HUDEP-2 (cell line): ENCODE measurements around the gene FAM20A.

ENCODE experiments used
- DNase-seq, 76 experiments: peaks; one replicate each; lab custom pipeline; 2025; ENCODE audit not compliant: unreplicated experiment in 76 of 76; lab: John Stamatoyannopoulos, UW

The FAM20A gene

GRCh38 chr17:68570526-68570925, 30.6 kb downstream of the FAM20A start:
- DNase-seq, result no peak

- no peak for DNase-seq
Measured at GRCh38 chr17:68569346-68569745, 31.8 kb downstream of the FAM20A start.

DNA sequence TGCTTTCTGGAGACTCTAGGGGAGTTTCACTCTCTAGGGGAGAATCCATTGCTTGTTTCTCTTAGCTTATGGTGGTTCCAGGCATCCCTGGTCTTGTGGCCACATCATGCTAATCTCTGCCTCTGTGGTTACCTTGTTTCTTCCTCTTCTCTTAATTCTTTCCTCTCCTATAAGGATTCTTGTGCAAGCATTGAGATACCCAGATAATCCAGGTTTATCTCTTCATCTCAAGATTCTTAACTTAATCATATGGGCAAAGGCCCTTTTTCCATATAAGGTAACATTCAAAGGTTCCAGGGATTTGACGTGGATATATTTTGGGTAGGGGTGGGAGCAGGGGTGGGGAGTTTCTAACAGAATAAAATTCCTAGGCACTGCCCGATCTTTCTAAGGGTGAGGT, 32.6 kb downstream of the FAM20A start:
- no peak for DNase-seq

GRCh38 chr17:68567581-68567980, 33.6 kb downstream of the FAM20A start:
- DNase-seq, result no peak

- DNase-seq, result no peak
Measured at GRCh38 chr17:68567035-68567434, 34.1 kb downstream of the FAM20A start.

DNA sequence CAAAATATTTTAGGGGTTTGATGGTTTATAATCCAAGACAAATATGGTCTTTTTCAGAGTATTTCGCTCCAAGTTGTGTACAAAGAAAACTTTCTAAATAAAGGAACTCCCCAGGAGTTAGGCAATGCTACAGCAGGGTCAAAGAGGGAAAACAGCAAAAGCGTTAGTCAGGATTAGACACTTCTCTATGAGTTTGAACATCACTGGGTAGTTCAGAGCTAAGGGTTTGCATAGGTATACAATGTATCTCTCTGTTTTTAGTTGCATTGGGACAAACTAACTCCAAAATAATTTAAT, 34.8 kb downstream of the FAM20A start:
- DNase-seq, result no peak

DNA sequence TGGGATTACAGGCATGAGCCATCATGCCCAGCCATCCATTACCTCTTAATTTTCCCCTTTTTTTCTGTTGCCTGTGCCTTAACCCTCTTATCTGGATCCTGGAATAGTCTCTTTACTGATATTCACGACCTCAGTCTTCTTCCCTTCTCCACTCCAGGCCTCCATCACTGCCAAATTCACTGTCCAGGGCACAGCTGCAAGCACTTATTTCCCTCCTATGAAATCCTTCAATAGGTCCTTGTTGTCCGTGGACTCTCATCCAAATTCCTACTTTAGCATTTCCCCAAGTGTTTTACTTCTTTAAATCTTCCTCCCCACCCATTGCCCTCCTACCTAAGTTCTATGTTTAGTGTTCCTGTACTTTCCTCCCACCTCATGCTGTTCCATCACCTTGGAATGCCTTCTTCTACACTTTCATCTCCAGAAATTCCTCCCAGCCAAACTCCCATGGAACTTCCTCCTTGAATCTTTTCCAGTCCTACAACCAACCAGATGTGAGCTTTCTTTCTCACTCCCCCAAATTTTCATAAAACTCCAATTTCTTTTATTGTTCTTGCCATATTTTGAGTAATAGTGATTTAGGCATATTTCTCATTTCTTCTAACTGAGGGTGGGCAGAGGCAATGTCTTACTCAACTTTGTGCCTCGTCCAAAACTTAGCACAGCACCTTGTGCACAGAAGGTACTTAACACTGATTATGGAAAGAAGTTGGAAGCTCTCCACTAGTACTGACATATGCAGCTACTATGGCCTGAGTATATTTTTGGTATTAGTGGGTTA, 35.3 kb downstream of the FAM20A start:
- DNase-seq, result no peak

DNA sequence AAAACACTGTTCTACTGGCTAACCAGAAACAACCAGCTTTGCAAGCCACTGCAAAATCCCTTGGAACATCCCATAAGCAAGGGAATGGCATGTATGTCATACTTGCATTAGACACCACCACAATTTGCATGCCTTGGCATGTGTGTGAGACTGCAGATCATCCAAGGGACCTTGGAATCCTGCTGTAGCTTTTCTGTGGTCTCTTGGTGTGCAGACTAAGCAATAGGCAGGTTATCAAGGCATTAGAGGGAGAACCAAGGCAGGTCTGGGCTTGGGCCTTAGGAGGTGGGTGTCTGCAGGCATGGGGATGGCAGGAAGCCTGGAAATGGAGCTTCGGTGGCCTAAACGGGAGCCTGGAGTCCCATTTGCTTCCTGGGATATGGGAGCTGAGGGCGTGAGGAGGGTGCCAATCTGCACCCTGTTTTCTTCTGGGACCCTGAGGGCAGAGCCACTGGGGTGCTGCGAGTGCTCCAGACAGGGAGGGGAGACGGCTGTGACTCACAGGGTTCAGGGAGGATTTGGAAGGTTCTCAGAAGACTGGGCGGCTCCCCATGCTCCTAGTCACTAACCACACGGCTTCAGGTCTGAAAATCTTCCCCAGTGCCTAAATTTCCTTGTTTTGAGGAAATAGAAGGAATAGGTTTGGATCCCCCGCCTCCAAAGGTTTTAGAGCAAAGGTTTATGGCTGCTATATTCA, 36.6 kb downstream of the FAM20A start:
- no peak for DNase-seq

DNA sequence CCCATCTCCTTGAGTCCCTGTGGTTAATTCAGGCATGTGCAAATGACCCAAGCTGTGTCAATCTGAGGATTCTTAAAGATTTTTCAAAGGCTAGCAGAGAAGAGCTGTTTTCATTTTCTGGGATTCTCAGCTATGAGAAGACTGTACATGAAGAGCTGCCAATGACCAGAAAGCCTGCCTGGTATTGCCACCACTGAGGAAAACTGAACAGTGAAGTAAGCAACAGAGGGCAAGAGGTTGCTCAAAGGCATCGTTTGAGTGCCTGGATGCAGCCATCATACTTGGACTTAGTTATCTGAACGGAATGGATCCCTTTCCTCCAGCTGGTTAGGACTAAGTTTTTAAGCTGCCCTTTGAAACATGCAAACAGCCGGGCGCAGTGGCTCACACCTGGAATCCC, 38.4 kb downstream of the FAM20A start:
- no peak for DNase-seq

DNA sequence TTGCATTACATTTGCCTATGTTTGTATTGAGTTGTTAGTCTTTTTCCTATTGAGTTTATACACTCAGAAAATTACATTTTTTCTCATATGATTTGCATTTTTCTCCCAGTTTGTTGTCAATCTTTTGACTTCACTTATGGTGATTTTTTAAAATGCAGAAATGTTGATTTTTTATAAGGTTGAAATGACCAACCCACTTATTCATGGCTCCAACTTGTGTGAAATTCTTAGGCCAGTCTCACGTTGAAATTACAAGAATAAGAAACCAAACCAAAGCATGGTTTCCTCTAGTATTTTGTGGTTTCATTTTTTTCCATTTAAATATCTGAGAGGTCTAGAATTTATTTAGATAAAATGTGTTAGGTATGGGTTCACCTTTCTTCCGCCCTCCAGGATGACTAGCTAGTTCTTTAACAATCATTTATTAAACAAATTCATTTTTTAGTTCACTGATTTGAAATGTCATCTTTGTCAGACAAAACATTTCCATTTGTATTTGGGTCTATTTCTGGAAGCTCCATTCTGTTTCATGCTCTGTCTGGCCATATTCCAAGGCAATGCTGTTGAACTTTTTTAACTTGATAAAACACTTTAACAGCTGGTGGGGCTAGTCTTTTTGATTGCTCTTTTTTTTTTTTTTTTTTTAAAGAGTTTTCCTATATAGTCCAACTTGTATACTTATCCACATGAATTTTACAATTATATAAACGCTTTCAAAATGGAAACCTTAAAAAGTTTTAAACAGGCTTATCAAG, 40.0 kb downstream of the FAM20A start:
- DNase-seq, result no peak

- DNase-seq, result no peak
Measured at GRCh38 chr17:68559316-68559715, 41.9 kb downstream of the FAM20A start.

GRCh38 chr17:68556551-68556950, 44.6 kb downstream of the FAM20A start:
- no peak for DNase-seq

- no peak for DNase-seq
Measured at GRCh38 chr17:68544111-68544915, 56.9 kb downstream of the FAM20A start.

GRCh38 chr17:68542698-68543463, 58.3 kb downstream of the FAM20A start:
- DNase-seq, result no peak

DNA sequence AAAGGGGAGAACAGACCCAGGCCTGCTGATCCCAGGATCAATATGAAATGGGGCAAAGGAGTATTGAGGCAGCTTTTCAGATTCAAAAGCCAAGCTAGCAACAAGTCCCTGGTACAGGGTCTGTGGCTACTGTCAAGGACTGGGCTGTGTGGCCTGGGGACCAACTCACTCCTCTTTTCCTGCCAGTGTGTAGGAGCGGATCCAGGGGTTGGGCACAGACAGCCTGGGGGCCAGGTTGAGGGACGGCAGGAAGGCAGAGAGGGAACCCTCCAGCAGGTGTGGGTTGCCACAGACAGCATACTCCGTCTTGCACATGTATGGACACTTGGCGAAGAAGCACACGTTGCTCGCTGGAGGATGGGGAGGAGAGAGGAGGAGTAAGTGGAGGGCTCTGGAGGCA, 59.4 kb downstream of the FAM20A start:
- DNase-seq, result no peak

- no peak for DNase-seq
Measured at GRCh38 chr17:68540981-68541380, 60.2 kb downstream of the FAM20A start.

GRCh38 chr17:68539548-68540467, 61.4 kb downstream of the FAM20A start:
- DNase-seq, result peak in 1 of 76 experiments; percentile 4

- DNase-seq, result no peak
Measured at GRCh38 chr17:68535922-68536321, 65.2 kb downstream of the FAM20A start.

- no peak for DNase-seq
Measured at GRCh38 chr17:68534695-68535088, 66.5 kb downstream of the FAM20A start.
